ENCODE data around the gene ARHGAP9.

DNA sequence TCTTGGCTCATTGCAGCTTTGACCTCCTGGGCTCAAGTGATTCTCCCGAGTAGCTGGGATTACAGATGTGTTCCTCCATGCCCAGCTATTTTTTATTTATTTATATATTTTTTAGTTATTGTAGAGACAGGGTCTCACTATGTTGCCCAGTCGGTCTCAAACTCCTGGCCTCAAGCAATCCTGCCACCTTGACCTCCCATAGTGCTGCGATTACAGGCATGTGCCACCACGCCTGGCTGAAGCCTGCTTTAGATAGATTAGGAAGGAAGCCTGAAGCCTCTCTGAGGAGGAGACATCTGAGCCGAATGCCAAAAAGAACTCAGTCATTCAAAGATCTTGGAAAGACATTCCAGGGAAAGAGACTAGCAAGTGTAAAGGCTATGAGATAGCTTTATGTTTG lies 34.9 kb downstream of the ARHGAP9 start:
- no peak for TF ChIP-seq CTCF (IDR thresholded peaks at IDR 0.05; ENCODE audit: low read depth, low read length, poor library complexity, severe bottlenecking)
- TF ChIP-seq EZH2phosphoT487 (IDR thresholded peaks at IDR 0.05; ENCODE audit: borderline replicate concordance, low read length) = no peak
